IMR-90 (cell line): ENCODE data around the gene GSPT1. TPM values are rescaled to one million over a fixed set of nuclear protein-coding genes. Genes with fewer than 3 reads are reported as not detected.

Source experiments
- ATAC-seq: fragments of 200-7000 bp; cut with Tn5 transposase; 2 replicates; pipeline ENCODE4 v1.9.1; 2020; ENCODE audit warnings: low read depth, mild to moderate bottlenecking, moderate library complexity
- BruUV-seq: library from RNA; stranded (reverse); fragments of 400-500 nt; replicated peaks from 2 replicates; lab custom pipeline; 2021; lab: Mats Ljungman, UMichigan
- CTCF ChIA-PET: fragments of 300-600 bp; formaldehyde crosslinking; extraction: SDS; loops from one replicate; lab custom pipeline; 2021; ENCODE audit warnings: antibody characterized with exemption; lab: Yijun Ruan, JAX
- POLR2A ChIA-PET: fragments of 300-600 bp; sonication (Branson Sonifier 250); formaldehyde crosslinking; loops from one replicate; lab custom pipeline; 2022; ENCODE audit warnings: antibody characterized with exemption; ENCODE audit not compliant: unreplicated experiment; lab: Charles Lee
- DNase-seq: peaks from one replicate; pipeline ENCODE4 v3.0.0; 2013
- H2AFZ ChIP-seq: replicated peaks from 2 replicates; pipeline ENCODE3; 2013; ENCODE audit warnings: low read length, mild to moderate bottlenecking; ENCODE audit not compliant: poor library complexity
- H2AK5ac ChIP-seq: 2 replicates; pipeline ENCODE4 v1.6.1; 2013; ENCODE audit warnings: low read depth, low read length, inconsistent platforms
- H2AK9ac ChIP-seq: replicated peaks from 2 replicates; pipeline ENCODE3; 2013; ENCODE audit warnings: mild to moderate bottlenecking, low read depth, low read length, moderate library complexity; ENCODE audit not compliant: poor library complexity
- H2BK120ac ChIP-seq: 2 replicates; pipeline ENCODE4 v1.6.1; 2013; ENCODE audit warnings: low read depth, low read length, inconsistent platforms
- H2BK15ac ChIP-seq: 3 replicates; pipeline ENCODE4 v1.6.1; 2013; ENCODE audit warnings: low read depth, low read length, inconsistent platforms
- H2BK20ac ChIP-seq: 2 replicates; pipeline ENCODE4 v1.6.1; 2013; ENCODE audit warnings: low read depth, mild to moderate bottlenecking, inconsistent platforms, low read length, moderate library complexity
- H2BK5ac ChIP-seq: 2 replicates; pipeline ENCODE4 v1.6.1; 2013; ENCODE audit warnings: mild to moderate bottlenecking, low read depth, low read length, inconsistent platforms; ENCODE audit not compliant: poor library complexity, severe bottlenecking
- H3K14ac ChIP-seq: replicated peaks from 2 replicates; pipeline ENCODE4 v1.6.1; 2013; ENCODE audit warnings: low read depth, low read length, inconsistent platforms
- H3K18ac ChIP-seq: 2 replicates; pipeline ENCODE4 v1.6.1; 2013; ENCODE audit warnings: low read depth, low read length, control low read depth
- H3K23ac ChIP-seq: 2 replicates; pipeline ENCODE4 v1.6.1; 2013; ENCODE audit warnings: low read depth, low read length, inconsistent platforms
- H3K27ac ChIP-seq: 2 replicates; pipeline ENCODE4 v1.5.1; 2013; ENCODE audit warnings: mild to moderate bottlenecking, control low read depth, low read length; ENCODE audit not compliant: insufficient read depth
- H3K27me3 ChIP-seq: 2 replicates; pipeline ENCODE4 v1.6.1; 2013; ENCODE audit warnings: low read length; ENCODE audit not compliant: control insufficient read depth, insufficient read depth
- H3K36me3 ChIP-seq: 2 replicates; pipeline ENCODE4 v1.6.1; 2013; ENCODE audit warnings: low read length, mixed read lengths; ENCODE audit not compliant: control insufficient read depth, insufficient read depth
- H3K4ac ChIP-seq: 2 replicates; pipeline ENCODE4 v1.6.1; 2013; ENCODE audit warnings: low read depth, low read length, inconsistent platforms
- H3K4me1 ChIP-seq: 2 replicates; pipeline ENCODE4 v1.6.1; 2013; ENCODE audit warnings: low read length, mixed read lengths; ENCODE audit not compliant: control insufficient read depth, insufficient read depth
- H3K4me2 ChIP-seq: 2 replicates; pipeline ENCODE4 v1.6.1; 2013; ENCODE audit warnings: low read depth, mild to moderate bottlenecking, control low read depth, low read length, moderate library complexity
- H3K4me3 ChIP-seq: 2 replicates; pipeline ENCODE4 v1.5.1; 2013; ENCODE audit warnings: low read depth, mild to moderate bottlenecking, control low read depth, low read length, moderate library complexity; ENCODE audit not compliant: insufficient read depth
- H3K56ac ChIP-seq: 2 replicates; pipeline ENCODE4 v1.6.1; 2013; ENCODE audit warnings: low read length, inconsistent platforms; ENCODE audit not compliant: insufficient read depth; ENCODE audit errors: extremely low read depth
- H3K79me1 ChIP-seq, 2 experiments: 2 replicates each; pipeline ENCODE4 v1.6.1; 2013; ENCODE audit warnings: low read length in 2 of 2, inconsistent platforms in 1 of 2, low read depth in 1 of 2
- H3K9ac ChIP-seq: 2 replicates; pipeline ENCODE4 v1.6.1; 2013; ENCODE audit warnings: low read depth, low read length, control low read depth
- H3K9me1 ChIP-seq: 2 replicates; pipeline ENCODE4 v1.6.1; 2013; ENCODE audit warnings: low read length, inconsistent platforms; ENCODE audit not compliant: insufficient read depth
- H3K9me3 ChIP-seq: 2 replicates; pipeline ENCODE4 v1.6.1; 2013; ENCODE audit warnings: low read length; ENCODE audit not compliant: control insufficient read depth, insufficient read depth
- H4K20me1 ChIP-seq: 2 replicates; pipeline ENCODE4 v1.6.1; 2013; ENCODE audit warnings: low read length, inconsistent platforms; ENCODE audit not compliant: insufficient read depth
- H4K5ac ChIP-seq: 2 replicates; pipeline ENCODE4 v1.6.1; 2013; ENCODE audit warnings: mild to moderate bottlenecking, low read depth, low read length, control low read depth
- H4K8ac ChIP-seq, 2 experiments: 2 replicates each; pipeline ENCODE4 v1.6.1; 2013; ENCODE audit warnings: low read depth in 2 of 2, low read length in 2 of 2, control low read depth in 1 of 2, inconsistent platforms in 1 of 2
- H4K91ac ChIP-seq: 2 replicates; pipeline ENCODE4 v1.6.1; 2013; ENCODE audit warnings: low read depth, low read length, inconsistent platforms; ENCODE audit not compliant: insufficient read depth
- CEBPB ChIP-seq: IDR thresholded peaks from 2 replicates; pipeline ENCODE4 v1.6.1; 2012; ENCODE audit warnings: low read depth, low read length, improper control_type of control experiment
- CHD1 ChIP-seq: IDR thresholded peaks from 2 replicates; pipeline ENCODE4 v1.6.1; 2012; ENCODE audit warnings: low read depth, low read length, improper control_type of control experiment
- FOS ChIP-seq: fragments of 150-350 bp; IDR thresholded peaks from 2 replicates; pipeline ENCODE4 v1.6.1; 2016; ENCODE audit warnings: low read depth, low read length
- NFE2L2 ChIP-seq: fragments of 150-350 bp; IDR thresholded peaks from 2 replicates; pipeline ENCODE4 v1.6.1; 2016; ENCODE audit warnings: low read depth, mild to moderate bottlenecking, low read length
- POLR2A ChIP-seq: IDR thresholded peaks from 2 replicates; pipeline ENCODE4 v1.6.1; 2012; ENCODE audit warnings: mild to moderate bottlenecking, low read depth, low read length
- USF2 ChIP-seq: fragments of 150-350 bp; IDR thresholded peaks from 2 replicates; pipeline ENCODE4 v1.6.1; 2017; ENCODE audit warnings: mild to moderate bottlenecking, antibody characterized with exemption, low read length, low read depth
- WGBS, 2 experiments: methylation state at CpG; one replicate each; pipeline versions ENCODE4 v1.1.5 to v1.1.7; 2013; ENCODE audit warnings: missing lambda C conversion rate in 2 of 2; ENCODE audit not compliant: insufficient read length in 1 of 2; ENCODE audit errors: extremely low coverage in 2 of 2; 5-methylcytosine and 5-hydroxymethylcytosine counted together
- dilution Hi-C: fragments of 300-500 bp; cut with HindIII; formaldehyde crosslinking; loops from one replicate; pipeline ENCODE4 v1.14.3; 2018; ENCODE audit warnings: low sequenced_read_pairs; ENCODE audit not compliant: unreplicated experiment
- in situ Hi-C: fragments of 300-500 bp; cut with MboI; formaldehyde crosslinking; loops from 3 replicates; pipeline ENCODE4 v1.14.3; 2019; ENCODE audit warnings: low sequenced_read_pairs, inconsistent platforms, mixed read lengths
- intact Hi-C: fragments of 100-400 bp; cut with micrococcal nuclease; formaldehyde crosslinking; loops from 2 replicates; pipeline ENCODE4 v1.10.0; 2022
- polyA plus RNA-seq, 3 experiments: library from polyadenylated mRNA; depleted of rRNA; stranded (reverse); fragments of >200 nt; gene quantifications; 2 replicates each; pipeline ENCODE4 v1.2.3, GENCODE V29; 2012; ENCODE audit warnings: low replicate concordance in 1 of 3
- total RNA-seq: library from RNA; depleted of rRNA; stranded (reverse); fragments of >200 nt; gene quantifications from 2 replicates; pipeline ENCODE4 v1.2.3, GENCODE V29; 2012

The GSPT1 gene
- total and polyA plus RNA-seq, 2 of the 4 experiments (the other 2 are of a cell fraction): 76.3 to 84.8 TPM

- CTCF ChIA-PET: interaction anchor here (0.6 kb wide), 1 partner anchor 80 kb away, joined by 4 read pairs; no protein-coding TSS in a partner anchor
- dilution Hi-C loops (no loop called here), intact Hi-C loops (no loop called here), in situ Hi-C loops (no loop called here)
- H2BK15ac ChIP-seq: no peak overlapping the region
- H3K9me3 ChIP-seq: no peaks in the 10 kb centered on the region
- POLR2A ChIA-PET: interaction anchor here (0.5 kb wide), 1 partner anchor 17 kb away, joined by 17 read pairs; no protein-coding TSS in a partner anchor
- TF ChIP-seq FOS: no peak
- TF ChIP-seq CEBPB: no peak
- no peak for TF ChIP-seq USF2
- no peak for TF ChIP-seq POLR2A
- no peak for TF ChIP-seq NFE2L2
- no peak for TF ChIP-seq CHD1
- H4K5ac ChIP-seq: no peak overlapping the region
- no peak overlapping the region for H2BK5ac ChIP-seq
- ATAC-seq (no peak), DNase-seq (no peak)
- no peaks in the 10 kb centered on the region for H3K9me1 ChIP-seq
- H2AK9ac ChIP-seq: no peak overlapping the region
- no peak overlapping the region for H2AFZ ChIP-seq
- no peak overlapping the region for H4K91ac ChIP-seq
- H3K9ac ChIP-seq: no peak overlapping the region
- no peak overlapping the region for H2BK20ac ChIP-seq
- H3K79me1 ChIP-seq: peaks cover 14 to 38% of the 10 kb centered on the region in 2 experiments; a peak in 3 of 4 replicates
- no peak overlapping the region for H3K23ac ChIP-seq
- H3K4me2 ChIP-seq: no peak overlapping the region
- no TSS peak for BruUV-seq
- peaks cover 3% of the 10 kb centered on the region; the same call in 1 of the 2 replicates for H3K4me1 ChIP-seq
- H3K14ac ChIP-seq: no peak overlapping the region
- H3K27me3 ChIP-seq: no peaks in the 10 kb centered on the region
- no peak overlapping the region for H2AK5ac ChIP-seq
- H2BK120ac ChIP-seq: no peak overlapping the region
- H4K20me1 ChIP-seq: peaks cover 5% of the 10 kb centered on the region; the same call in 1 of the 2 replicates
- no peak overlapping the region for H3K56ac ChIP-seq
- no peak overlapping the region for H3K27ac ChIP-seq
- no peak overlapping the region for H3K18ac ChIP-seq
- peaks cover 23% of the 10 kb centered on the region for H3K36me3 ChIP-seq
- H4K8ac ChIP-seq: no peak overlapping the region
- H3K4ac ChIP-seq: no peak overlapping the region
- H3K4me3 ChIP-seq: no peak overlapping the region
- WGBS, 2 experiments: 86% methylated on average over 2 of the region's 5 CpGs; no CpG with 5 or more reads in 1 of the 2 experiments
Observed at GRCh38 chr16:11875721-11876120, 40.0 kb downstream of the GSPT1 start.
